Esophagus squamous epithelium (tissue), 5 donors: Measurements from ENCODE around the gene MFAP2. TPM values are rescaled to one million over a fixed set of nuclear protein-coding genes. Genes with fewer than 3 reads are reported as not detected.
"Not testable (repeated sequence)": the region's sequence is repeated elsewhere in the genome, so short reads cannot be mapped to it uniquely, and the experiment has no call there.

Source experiments
- DNase-seq: peaks from one replicate; lab custom pipeline; 2025; lab: John Stamatoyannopoulos, UW
- H3K27ac ChIP-seq, 4 donors: fragments of 200-600 bp; sonication (generic); one replicate each; pipeline ENCODE4 v1.5.1; 2016 to 2019; ENCODE audit warnings: mild to moderate bottlenecking in 1 of 4
- H3K27me3 ChIP-seq, 4 donors: fragments of 200-600 bp; sonication (generic); 1 replicate in 3 of 4; 2 replicates in 1 of 4; pipeline versions ENCODE4 v1.5.1 to v1.6.0; 2017 to 2021; ENCODE audit warnings: antibody characterized with exemption in 1 of 4
- H3K36me3 ChIP-seq, 3 donors: fragments of 200-600 bp; sonication (generic); one replicate each; pipeline ENCODE4 v1.5.1; 2016 to 2019
- H3K4me1 ChIP-seq, 3 donors: fragments of 200-600 bp; sonication (generic); one replicate each; pipeline ENCODE4 v1.5.1; 2017 to 2019
- H3K4me3 ChIP-seq, 4 donors: fragments of 200-600 bp; sonication (generic); 1 replicate in 3 of 4; 2 replicates in 1 of 4; pipeline ENCODE4 v1.5.1; 2016 to 2019; ENCODE audit warnings: mild to moderate bottlenecking in 2 of 4, moderate library complexity in 1 of 4
- H3K9me3 ChIP-seq, 3 donors: fragments of 200-600 bp; sonication (generic); one replicate each; pipeline ENCODE4 v1.5.1; 2016 to 2019
- POLR2A ChIP-seq, 4 donors: fragments of 450-650 bp; IDR thresholded peaks; one replicate each; pipeline ENCODE4 v1.6.1; 2017; ENCODE audit warnings: antibody characterized with exemption in 4 of 4, mild to moderate bottlenecking in 4 of 4, moderate library complexity in 3 of 4
- WGBS, 2 donors: methylation state at CpG; one replicate each; pipeline ENCODE4 v1.1.5; 2018; 5-methylcytosine and 5-hydroxymethylcytosine counted together
- intact Hi-C: fragments of 100-400 bp; cut with DNase I; formaldehyde crosslinking; loops from one replicate; pipeline ENCODE4 v1.15.0; 2022
- total RNA-seq, 4 donors: library from RNA; depleted of rRNA; stranded (reverse); fragments of >200 nt; gene quantifications; one replicate each; pipeline ENCODE4 v1.1.0, GENCODE V29; 2016
- TF ChIP-seq, protein P1 (sequence below), 6 experiments: fragments of 450-650 bp in 4 of 6; fragments of 200-600 bp in 2 of 6; sonication (generic) in 2 of 6; IDR thresholded peaks; one replicate each; pipeline ENCODE4 v1.5.1; 2016 to 2019; ENCODE audit warnings: antibody characterized with exemption in 6 of 6, mild to moderate bottlenecking in 4 of 6, moderate library complexity in 4 of 6
- donor health status: DM: yes; HTN: yes; CAD: no.

The MFAP2 gene
- total RNA-seq, 4 donors from 2014 or later, result 0.70 to 10.5 (median 4.2) TPM; not detected in 1

DNA sequence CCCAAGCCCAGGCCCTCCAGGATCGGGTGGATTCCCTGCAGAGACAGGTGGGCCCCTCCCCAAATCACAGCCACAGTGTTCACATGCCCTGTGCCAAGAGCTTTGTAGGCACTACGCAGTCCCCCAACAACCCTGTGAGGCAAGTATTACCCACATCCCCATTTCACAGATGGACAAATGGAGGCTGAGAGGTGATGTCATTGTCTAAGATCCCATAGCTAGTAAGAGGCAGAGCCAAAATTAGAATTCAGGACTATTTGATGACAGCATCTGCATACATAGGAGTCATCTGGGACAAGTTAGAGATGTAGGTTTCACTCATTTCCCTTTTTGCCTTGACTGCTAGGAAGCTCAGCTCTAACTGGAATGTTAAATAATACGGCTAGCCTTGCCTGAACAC is 12.0 kb downstream of the MFAP2 start:
- no peaks in the 10 kb centered on the region for H3K9me3 ChIP-seq
- H3K36me3 ChIP-seq, result peaks cover 0 to 75% (median 25%) of the 10 kb centered on the region in 3 donors
- 89 to 95% methylated on average over 3 of the region's 3 CpGs for WGBS, 2 donors
- DNase-seq, result no peak
- no peak overlapping the region for H3K27ac ChIP-seq
- TF ChIP-seq POLR2A (IDR thresholded peaks at IDR 0.05), result no peak
- peaks cover 0 to 12% (median 10%) of the 10 kb centered on the region in 3 donors for H3K4me1 ChIP-seq
- H3K27me3 ChIP-seq, result no peaks in the 10 kb centered on the region
- no peak overlapping the region for H3K4me3 ChIP-seq
- intact Hi-C loops, result no loop called here

DNA sequence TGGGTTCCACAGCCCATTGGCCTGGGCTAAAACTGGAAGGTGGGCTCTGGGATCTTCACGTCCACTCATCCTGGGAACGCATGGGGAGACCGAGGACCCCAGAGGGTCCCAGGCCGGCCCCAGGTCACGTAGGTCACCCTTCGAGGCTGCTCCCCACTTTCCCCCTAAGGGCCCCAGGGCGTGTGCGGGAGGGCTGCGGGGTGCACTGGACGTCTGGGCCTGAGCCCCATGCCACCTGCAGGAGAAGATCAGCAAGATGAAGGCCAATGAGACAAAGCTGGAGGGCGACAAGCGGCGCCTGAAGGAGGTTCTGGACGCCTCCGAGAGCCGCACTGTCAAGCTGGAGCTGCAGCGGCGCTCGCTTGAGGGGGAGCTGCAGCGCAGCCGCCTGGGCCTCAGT is 12.5 kb downstream of the MFAP2 start:
- TF ChIP-seq POLR2A (IDR thresholded peaks at IDR 0.05), result no peak
- TF ChIP-seq, protein P1, sequence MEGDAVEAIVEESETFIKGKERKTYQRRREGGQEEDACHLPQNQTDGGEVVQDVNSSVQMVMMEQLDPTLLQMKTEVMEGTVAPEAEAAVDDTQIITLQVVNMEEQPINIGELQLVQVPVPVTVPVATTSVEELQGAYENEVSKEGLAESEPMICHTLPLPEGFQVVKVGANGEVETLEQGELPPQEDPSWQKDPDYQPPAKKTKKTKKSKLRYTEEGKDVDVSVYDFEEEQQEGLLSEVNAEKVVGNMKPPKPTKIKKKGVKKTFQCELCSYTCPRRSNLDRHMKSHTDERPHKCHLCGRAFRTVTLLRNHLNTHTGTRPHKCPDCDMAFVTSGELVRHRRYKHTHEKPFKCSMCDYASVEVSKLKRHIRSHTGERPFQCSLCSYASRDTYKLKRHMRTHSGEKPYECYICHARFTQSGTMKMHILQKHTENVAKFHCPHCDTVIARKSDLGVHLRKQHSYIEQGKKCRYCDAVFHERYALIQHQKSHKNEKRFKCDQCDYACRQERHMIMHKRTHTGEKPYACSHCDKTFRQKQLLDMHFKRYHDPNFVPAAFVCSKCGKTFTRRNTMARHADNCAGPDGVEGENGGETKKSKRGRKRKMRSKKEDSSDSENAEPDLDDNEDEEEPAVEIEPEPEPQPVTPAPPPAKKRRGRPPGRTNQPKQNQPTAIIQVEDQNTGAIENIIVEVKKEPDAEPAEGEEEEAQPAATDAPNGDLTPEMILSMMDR (IDR thresholded peaks at IDR 0.05), result no peak
- peaks cover 0 to 12% (median 10%) of the 10 kb centered on the region in 3 donors for H3K4me1 ChIP-seq
- H3K36me3 ChIP-seq, result peaks cover 0 to 79% (median 25%) of the 10 kb centered on the region in 3 donors
- intact Hi-C loops, result no loop called here
- H3K4me3 ChIP-seq, result no peak overlapping the region
- WGBS, 2 donors, result 94 to 100% methylated on average over 6 to 7 of the region's 21 CpGs
- DNase-seq, result no peak
- H3K27me3 ChIP-seq, result no peaks in the 10 kb centered on the region
- H3K9me3 ChIP-seq, result no peaks in the 10 kb centered on the region
- H3K27ac ChIP-seq, result no peak overlapping the region

DNA sequence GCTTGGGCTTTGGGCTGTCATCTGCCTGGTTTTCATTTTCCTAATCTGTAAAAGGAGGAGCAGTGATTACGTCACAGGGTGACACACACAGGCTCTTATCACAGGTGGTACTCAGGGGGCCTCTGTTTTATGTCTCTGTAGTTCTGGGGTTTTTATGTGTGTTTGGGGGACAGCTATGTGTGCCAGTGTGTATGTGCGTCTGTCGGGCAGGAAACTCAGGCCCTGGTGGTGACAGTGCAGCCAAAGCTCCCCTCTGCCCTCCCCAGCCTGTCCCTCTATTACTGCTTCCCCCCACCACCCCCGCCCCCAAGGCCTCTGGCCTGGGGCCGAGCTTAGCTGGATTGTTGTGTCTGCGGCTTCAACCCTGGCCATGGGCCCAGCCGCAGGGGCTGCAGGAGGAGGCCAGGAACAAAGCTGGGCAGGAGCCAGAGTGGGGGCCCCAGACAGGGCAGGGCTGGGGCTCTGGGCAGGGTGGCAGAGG is 13.3 kb downstream of the MFAP2 start:
- WGBS, 2 donors, result 35 to 65% methylated on average over 2 to 3 of the region's 7 CpGs
- Histone ChIP-seq H3K36me3 (peaks cover 0 to 83% (median 25%) of the 10 kb centered on the region in 3 donors), H3K27ac (no peak overlapping the region), H3K4me3 (no peak overlapping the region), H3K9me3 (no peaks in the 10 kb centered on the region), H3K27me3 (no peaks in the 10 kb centered on the region), H3K4me1 (peaks cover 0 to 12% (median 10%) of the 10 kb centered on the region in 3 donors)
- TF ChIP-seq, protein P1 (IDR thresholded peaks at IDR 0.05), result no peak
- no peak for TF ChIP-seq POLR2A (IDR thresholded peaks at IDR 0.05)
- no peak for DNase-seq
- intact Hi-C loops, result no loop called here

DNA sequence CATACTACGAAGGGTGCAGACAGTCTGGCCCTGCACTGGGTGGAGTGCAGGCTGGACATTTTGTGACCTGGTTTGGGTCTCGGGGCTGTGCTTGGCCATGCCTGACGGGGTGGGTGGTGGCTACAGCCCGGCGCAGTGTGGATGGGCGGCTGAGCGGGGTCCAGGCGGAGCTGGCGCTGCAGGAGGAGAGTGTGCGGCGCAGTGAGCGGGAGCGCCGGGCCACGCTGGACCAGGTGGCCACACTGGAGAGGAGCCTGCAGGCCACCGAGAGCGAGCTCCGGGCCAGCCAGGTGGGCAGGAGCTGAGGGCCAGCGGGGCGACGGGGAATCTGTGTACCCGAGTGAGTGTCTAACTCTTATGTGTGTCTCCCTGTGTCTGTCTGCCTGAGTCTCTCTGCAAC is 14.1 kb downstream of the MFAP2 start:
- Histone ChIP-seq H3K4me1 (peaks cover 0 to 16% (median 10%) of the 10 kb centered on the region in 3 donors), H3K27ac (no peak overlapping the region), H3K4me3 (no peak overlapping the region), H3K27me3 (no peaks in the 10 kb centered on the region), H3K36me3 (peaks cover 0 to 79% (median 25%) of the 10 kb centered on the region in 3 donors), H3K9me3 (no peaks in the 10 kb centered on the region)
- 99% methylated on average over 17 of the region's 22 CpGs; no CpG with 5 or more reads in 1 of the 2 donors for WGBS, 2 donors
- DNase-seq, result no peak
- TF ChIP-seq, protein P1 (IDR thresholded peaks at IDR 0.05), result no peak
- no peak for TF ChIP-seq POLR2A (IDR thresholded peaks at IDR 0.05)
- intact Hi-C loops, result no loop called here

DNA sequence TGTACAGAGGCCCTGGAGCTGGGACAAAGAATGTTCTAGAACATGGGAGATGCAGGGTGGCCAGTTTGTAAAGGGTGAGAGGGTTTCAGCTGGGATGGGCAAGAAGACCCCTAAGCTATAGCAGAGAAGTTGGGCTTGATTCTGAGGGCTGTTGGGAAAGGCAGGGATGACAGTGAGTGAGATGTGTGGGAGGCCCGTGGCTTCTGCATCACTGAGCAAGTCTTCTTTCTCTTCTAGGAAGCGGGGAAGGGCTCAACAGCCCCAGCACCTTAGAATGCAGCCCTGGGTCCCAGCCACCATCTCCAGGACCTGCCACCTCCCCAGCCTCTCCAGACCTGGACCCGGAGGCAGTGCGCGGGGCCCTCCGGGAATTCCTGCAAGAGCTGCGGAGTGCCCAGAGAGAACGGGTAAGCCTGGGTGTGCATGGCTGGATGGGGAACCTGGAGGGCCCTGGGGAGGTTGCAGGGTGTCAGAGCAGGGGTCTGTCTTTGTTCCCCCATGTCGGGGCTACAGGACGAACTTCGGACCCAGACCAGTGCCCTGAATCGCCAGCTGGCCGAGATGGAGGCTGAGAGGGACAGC is 14.8 kb downstream of the MFAP2 start:
- 89 to 93% methylated on average over 2 of the region's 13 CpGs for WGBS, 2 donors
- Histone ChIP-seq H3K4me3 (no peak overlapping the region), H3K27ac (no peak overlapping the region), H3K36me3 (peaks cover 0 to 72% (median 24%) of the 10 kb centered on the region in 3 donors), H3K4me1 (peaks cover 0 to 22% (median 10%) of the 10 kb centered on the region in 3 donors), H3K9me3 (no peaks in the 10 kb centered on the region), H3K27me3 (no peaks in the 10 kb centered on the region)
- no peak for DNase-seq
- no peak for TF ChIP-seq POLR2A (IDR thresholded peaks at IDR 0.05)
- TF ChIP-seq, protein P1 (IDR thresholded peaks at IDR 0.05), result no peak
- intact Hi-C loops, result no loop called here

DNA sequence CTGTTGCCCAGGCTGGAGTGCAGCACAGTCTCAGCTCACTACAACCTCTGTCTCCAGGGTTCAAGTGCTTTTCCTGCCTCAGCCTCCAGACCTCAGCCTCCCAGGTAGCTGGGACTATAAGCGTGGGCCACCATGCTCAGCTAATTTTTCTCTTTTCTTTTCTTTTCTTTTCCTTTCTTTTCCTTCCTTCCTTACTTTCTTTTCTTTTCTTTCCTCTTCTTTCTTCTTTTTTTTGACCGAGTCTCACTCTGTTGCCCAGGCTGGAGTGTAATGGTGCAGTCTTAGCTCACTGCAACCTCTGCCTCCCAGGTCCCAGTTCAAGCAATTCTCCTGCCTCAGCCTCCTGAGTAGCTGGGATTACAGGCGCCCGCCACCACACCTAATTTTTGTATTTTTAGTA is 16.3 kb downstream of the MFAP2 start:
- DNase-seq, H3K27ac ChIP-seq, H3K27me3 ChIP-seq, H3K9me3 ChIP-seq, H3K4me3 ChIP-seq: not testable (repeated sequence)
- WGBS, 2 donors, result 95% methylated on average over 3 to 4 of the region's 4 CpGs
- peaks cover 0 to 62% (median 19%) of the 10 kb centered on the region in 3 donors for H3K36me3 ChIP-seq
- H3K4me1 ChIP-seq, result peaks cover 0 to 28% (median 10%) of the 10 kb centered on the region in 3 donors
- intact Hi-C loops, result loop anchor here (5.0 kb wide), 1 partner anchor 78 kb away; no protein-coding TSS in a partner anchor
